ENCODE measurements around the gene SGSM2. TPM values are rescaled to one million over a fixed set of nuclear protein-coding genes. Genes with fewer than 3 reads are reported as not detected.

Gene SGSM2
- total and polyA plus RNA-seq, 2 of the 13 experiments (the other 11 are each of a cell fraction or from before 2014, with no cell fraction given): 30.4 to 51.3 TPM

- TF ChIP-seq HMGXB4 (CRISPR knock-in tag; IDR thresholded peaks at IDR 0.05; ENCODE audit: borderline replicate concordance in 1 of 2, low read depth in 1 of 2) (peak; percentile 54 to 62; a peak in 2 of 4 replicates), SNAPC4 (CRISPR knock-in tag; IDR thresholded peaks at IDR 0.05) (no peak), MIER2 (CRISPR knock-in tag; IDR thresholded peaks at IDR 0.05) (no peak), ZNF557 (CRISPR knock-in tag; IDR thresholded peaks at IDR 0.05) (peak; percentile 43; the same call in 1 of the 2 replicates), USF2 (IDR thresholded peaks at IDR 0.05; ENCODE audit: low read depth, low read length) (no peak), USF2 (CRISPR knock-in tag; IDR thresholded peaks at IDR 0.05; ENCODE audit: borderline replicate concordance) (no peak; the same call in 1 of the 2 replicates), TMF1 (CRISPR knock-in tag; IDR thresholded peaks at IDR 0.05; ENCODE audit: low read depth) (0 out of 2 replicates have a peak, but pooled peaks have one; percentile 68), THYN1 (CRISPR knock-in tag; IDR thresholded peaks at IDR 0.05; ENCODE audit: borderline replicate concordance, low read depth) (no peak), ZSCAN31 (CRISPR knock-in tag; IDR thresholded peaks at IDR 0.05; ENCODE audit: low read depth) (peak; percentile 79), DRAP1 (CRISPR knock-in tag; IDR thresholded peaks at IDR 0.05) (peak; percentile 36), ZNF558 (CRISPR knock-in tag; IDR thresholded peaks at IDR 0.05; ENCODE audit: borderline replicate concordance) (no peak; the same call in 1 of the 2 replicates), ZNF512B (CRISPR knock-in tag; IDR thresholded peaks at IDR 0.05; ENCODE audit: borderline replicate concordance) (no peak), ZBTB1 (CRISPR knock-in tag; IDR thresholded peaks at IDR 0.05; ENCODE audit: borderline replicate concordance) (no peak)
Measured at GRCh38 chr17:2303204-2304188, 33.8 kb upstream of the SGSM2 start, which contains the start of the genes SMG6 and SRR (continued).

Data from HepG2 (cell line).